Activated CD8-positive, alpha-beta memory T cell treated with anti-CD3 and anti-CD28 coated beads, Interleukin-2, amount 10 ng/mL, durations not matched to agents 7 days and 5 days (primary cell): ENCODE results near the gene NRDC. TPM values are rescaled to one million over a fixed set of nuclear protein-coding genes. Genes with fewer than 3 reads are reported as not detected.
"Not testable (repeated sequence)": the region's sequence is repeated elsewhere in the genome, so short reads cannot be mapped to it uniquely, and the experiment has no call there.

Experiments used
- ATAC-seq: fragments of 150-1000 bp; cut with Tn5 transposase; one replicate; pipeline ENCODE4 v1.10.0; 2021; ENCODE audit warnings: moderate library complexity
- CTCF ChIA-PET: fragments of 350-600 bp; sonication (Branson Sonifier 250); formaldehyde crosslinking; loops from one replicate; lab custom pipeline; 2021; ENCODE audit warnings: antibody characterized with exemption; lab: Charles Lee
- DNase-seq: peaks from one replicate; pipeline ENCODE4 v3.0.0-alpha.2; 2020
- H3K27ac Mint-ChIP-seq: one replicate; pipeline ENCODE4 v1.8.0; 2021; ENCODE audit warnings: mild to moderate bottlenecking, mixed read lengths
- H3K27me3 Mint-ChIP-seq: one replicate; pipeline ENCODE4 v1.8.0; 2021; ENCODE audit warnings: mixed read lengths
- H3K36me3 Mint-ChIP-seq: one replicate; pipeline ENCODE4 v1.8.0; 2021; ENCODE audit warnings: mild to moderate bottlenecking, mixed read lengths
- H3K4me1 Mint-ChIP-seq: one replicate; pipeline ENCODE4 v1.8.0; 2021; ENCODE audit warnings: mixed read lengths
- H3K4me3 Mint-ChIP-seq: one replicate; pipeline ENCODE4 v1.8.0; 2021; ENCODE audit warnings: mild to moderate bottlenecking, moderate library complexity, mixed read lengths
- H3K9me3 Mint-ChIP-seq: one replicate; pipeline ENCODE4 v1.8.0; 2022; ENCODE audit warnings: low read depth, mixed read lengths
- total RNA-seq, 2 experiments: library from RNA; stranded (reverse); gene quantifications; one replicate each; pipeline ENCODE4 v1.2.3, GENCODE V29; 2021

The NRDC gene
- total RNA-seq, 2 experiments from 2014 or later = 190 to 208 TPM

- Mint-ChIP-seq H3K4me1 (peaks cover 4% of the 10 kb centered on the region), H3K36me3 (peaks cover 31% of the 10 kb centered on the region)
- CTCF ChIA-PET = no interaction called here
Measured at GRCh38 chr1:51850420-51851223, 27.9 kb downstream of the NRDC start.

GRCh38 chr1:51847294-51847920, 31.1 kb downstream of the NRDC start:
- H3K4me3 Mint-ChIP-seq = no peak overlapping the region
- no peak overlapping the region for H3K27ac Mint-ChIP-seq
- DNase-seq = no peak
- no peaks in the 10 kb centered on the region for H3K9me3 Mint-ChIP-seq
- ATAC-seq = no peak
- H3K4me1 Mint-ChIP-seq = peaks cover 24% of the 10 kb centered on the region
- CTCF ChIA-PET = no interaction called here
- no peaks in the 10 kb centered on the region for H3K27me3 Mint-ChIP-seq
- H3K36me3 Mint-ChIP-seq = peaks cover 20% of the 10 kb centered on the region

More at GRCh38 chr1:51850420-51851223, 27.9 kb downstream of the NRDC start:
- ATAC-seq (no peak), DNase-seq (no peak)
- no peaks in the 10 kb centered on the region for H3K9me3 Mint-ChIP-seq
- H3K27ac Mint-ChIP-seq = no peak overlapping the region
- H3K4me3 Mint-ChIP-seq = no peak overlapping the region
- no peaks in the 10 kb centered on the region for H3K27me3 Mint-ChIP-seq

- peaks cover 31% of the 10 kb centered on the region for H3K36me3 Mint-ChIP-seq
- DNase-seq = peak; percentile 47
- ATAC-seq = peak; percentile 53
- no peaks in the 10 kb centered on the region for H3K27me3 Mint-ChIP-seq
- H3K4me3 Mint-ChIP-seq = no peak overlapping the region
- peak overlapping the region; percentile 9 for H3K27ac Mint-ChIP-seq
- H3K9me3 Mint-ChIP-seq = no peaks in the 10 kb centered on the region
- H3K4me1 Mint-ChIP-seq = peaks cover 26% of the 10 kb centered on the region
- CTCF ChIA-PET = no interaction called here
Measured at GRCh38 chr1:51843948-51844347, 34.6 kb downstream of the NRDC start.

GRCh38 chr1:51842261-51842660, 36.3 kb downstream of the NRDC start:
- H3K27me3 Mint-ChIP-seq = no peaks in the 10 kb centered on the region
- DNase-seq (no peak), ATAC-seq (no peak)
- no peak overlapping the region for H3K4me3 Mint-ChIP-seq
- CTCF ChIA-PET = no interaction called here
- H3K36me3 Mint-ChIP-seq = peaks cover 30% of the 10 kb centered on the region
- H3K4me1 Mint-ChIP-seq = peaks cover 28% of the 10 kb centered on the region
- H3K27ac Mint-ChIP-seq = no peak overlapping the region
- no peaks in the 10 kb centered on the region for H3K9me3 Mint-ChIP-seq

- no peak overlapping the region for H3K27ac Mint-ChIP-seq
- H3K9me3 Mint-ChIP-seq = no peaks in the 10 kb centered on the region
- DNase-seq = no peak
- H3K27me3 Mint-ChIP-seq = no peaks in the 10 kb centered on the region
- H3K36me3 Mint-ChIP-seq = peaks cover 27% of the 10 kb centered on the region
- ATAC-seq = no peak
- peaks cover 26% of the 10 kb centered on the region for H3K4me1 Mint-ChIP-seq
- H3K4me3 Mint-ChIP-seq = no peak overlapping the region
- CTCF ChIA-PET = interaction anchor here (0.6 kb wide), 1 partner anchor 184 kb away, joined by 3 read pairs; no protein-coding TSS in a partner anchor
Measured at GRCh38 chr1:51840743-51841461, 37.6 kb downstream of the NRDC start.

- Mint-ChIP-seq H3K36me3 (peaks cover 26% of the 10 kb centered on the region), H3K4me1 (peaks cover 24% of the 10 kb centered on the region), H3K9me3 (no peaks in the 10 kb centered on the region), H3K27ac (no peak overlapping the region), H3K27me3 (no peaks in the 10 kb centered on the region), H3K4me3 (no peak overlapping the region)
- CTCF ChIA-PET = interaction anchor here (0.6 to 1.3 kb wide), 2 partner anchors 39 to 184 kb away, joined by 3 read pairs; partner anchors contain the start of gene NRDC
- ATAC-seq (no peak), DNase-seq (no peak)
Measured at GRCh38 chr1:51840182-51840581, 38.3 kb downstream of the NRDC start.

GRCh38 chr1:51839094-51839493, 39.4 kb downstream of the NRDC start:
- CTCF ChIA-PET = interaction anchor here (0.7 to 1.9 kb wide), 3 partner anchors 9 to 910 kb away, joined by 3 to 4 read pairs (median 3); partner anchors contain the start of gene NRDC
- no peak overlapping the region for H3K27ac Mint-ChIP-seq

GRCh38 chr1:51837243-51837642, 41.3 kb downstream of the NRDC start:
- ATAC-seq = no peak
- no peak for DNase-seq
- Mint-ChIP-seq H3K36me3 (peaks cover 30% of the 10 kb centered on the region), H3K27ac (no peak overlapping the region), H3K4me1 (peaks cover 6% of the 10 kb centered on the region), H3K4me3 (no peak overlapping the region), H3K27me3 (no peaks in the 10 kb centered on the region), H3K9me3 (no peaks in the 10 kb centered on the region)
- CTCF ChIA-PET = no interaction called here

More at GRCh38 chr1:51839094-51839493, 39.4 kb downstream of the NRDC start:
- Mint-ChIP-seq H3K36me3 (peaks cover 24% of the 10 kb centered on the region), H3K9me3 (no peaks in the 10 kb centered on the region), H3K4me3 (no peak overlapping the region), H3K4me1 (peaks cover 17% of the 10 kb centered on the region), H3K27me3 (no peaks in the 10 kb centered on the region)
- ATAC-seq (no peak), DNase-seq (no peak)

- Mint-ChIP-seq H3K9me3 (no peaks in the 10 kb centered on the region), H3K36me3 (peaks cover 31% of the 10 kb centered on the region), H3K27me3 (no peaks in the 10 kb centered on the region), H3K4me3 (no peak overlapping the region), H3K27ac (no peak overlapping the region), H3K4me1 (peaks cover 2% of the 10 kb centered on the region)
- no peak for ATAC-seq
- DNase-seq = no peak
- CTCF ChIA-PET = no interaction called here
Measured at GRCh38 chr1:51833700-51834099, 44.8 kb downstream of the NRDC start.

GRCh38 chr1:51829058-51829457, 49.5 kb downstream of the NRDC start:
- CTCF ChIA-PET = no interaction called here
- Mint-ChIP-seq H3K9me3 (no peaks in the 10 kb centered on the region), H3K27me3 (no peaks in the 10 kb centered on the region), H3K27ac (no peak overlapping the region), H3K36me3 (peaks cover 27% of the 10 kb centered on the region), H3K4me1 (no peaks in the 10 kb centered on the region), H3K4me3 (no peak overlapping the region)
- no peak for DNase-seq
- ATAC-seq = no peak

GRCh38 chr1:51819810-51820209, 58.7 kb downstream of the NRDC start:
- Mint-ChIP-seq H3K9me3 (no peaks in the 10 kb centered on the region), H3K4me3 (no peak overlapping the region), H3K27me3 (no peaks in the 10 kb centered on the region), H3K4me1 (no peaks in the 10 kb centered on the region), H3K27ac (no peak overlapping the region), H3K36me3 (peaks cover 27% of the 10 kb centered on the region)
- CTCF ChIA-PET = no interaction called here
- DNase-seq (no peak), ATAC-seq (no peak)

GRCh38 chr1:51819021-51819420, 59.5 kb downstream of the NRDC start:
- peaks cover 31% of the 10 kb centered on the region for H3K36me3 Mint-ChIP-seq
- H3K4me1 Mint-ChIP-seq, ATAC-seq, CTCF ChIA-PET, DNase-seq, H3K9me3 Mint-ChIP-seq, H3K27ac Mint-ChIP-seq, H3K4me3 Mint-ChIP-seq, H3K27me3 Mint-ChIP-seq: not testable (repeated sequence)

GRCh38 chr1:51818487-51818886, 60.0 kb downstream of the NRDC start:
- Mint-ChIP-seq H3K4me3 (no peak overlapping the region), H3K4me1 (no peaks in the 10 kb centered on the region), H3K36me3 (peaks cover 36% of the 10 kb centered on the region), H3K27me3 (no peaks in the 10 kb centered on the region), H3K27ac (no peak overlapping the region), H3K9me3 (no peaks in the 10 kb centered on the region)
- CTCF ChIA-PET = no interaction called here
- DNase-seq = no peak
- no peak for ATAC-seq
